ENCODE measurements around the gene LSM14B.
A peak's percentile ranks its signal among the peaks of the same experiment; 100 is the strongest.

LSM14B gene

GRCh38 chr20:62182469-62183425 is 60.5 kb downstream of the LSM14B start, which contains the start of gene MTG2:
TSS of gene MTG2 (plus strand) at chr20:62183028. CDS start at chr20:62193421, 10,393 bp downstream.
- peak; percentile 82 to 89 for DNase-seq (ENCODE audit: low read depth in 2 of 2, low spot score in 1 of 2)

GRCh38 chr20:62183426-62184142 is 61.3 kb downstream of the LSM14B start:
- no peak for DNase-seq (ENCODE audit: low read depth in 2 of 2, low spot score in 1 of 2)

Data from stimulated activated CD8-positive, alpha-beta memory T cell treated with anti-CD3 and anti-CD28 coated beads, Interleukin-4, amount 100 ng/mL, for 4 hours (primary cell).